Uterus (tissue), 2 donors: ENCODE results near the gene CASKIN1.

ENCODE experiments used
- CTCF ChIP-seq, 4 experiments: fragments of 200-600 bp in 2 of 4; fragments of 450-650 bp in 2 of 4; sonication (generic) in 2 of 4; IDR thresholded peaks; one replicate each; pipeline ENCODE4 v1.5.1; 2016 to 2019; ENCODE audit warnings: antibody characterized with exemption in 4 of 4, mild to moderate bottlenecking in 2 of 4, moderate library complexity in 1 of 4
- POLR2A ChIP-seq, 2 donors: fragments of 450-650 bp; IDR thresholded peaks; one replicate each; pipeline ENCODE4 v1.6.1; 2016; ENCODE audit warnings: antibody characterized with exemption in 2 of 2, mild to moderate bottlenecking in 1 of 2, moderate library complexity in 1 of 2

- TF ChIP-seq CTCF (IDR thresholded peaks at IDR 0.05) (no peak), POLR2A (IDR thresholded peaks at IDR 0.05) (no peak)
Observed at GRCh38 chr16:2230376-2230775, 34.0 kb upstream of the CASKIN1 start.
